LNCaP clone FGC (cell line): ENCODE data around the gene TRAF1.

ENCODE experiments used
- DNase-seq: peaks from one replicate; pipeline ENCODE4 v3.0.0-alpha.2; 2011; ENCODE audit warnings: low read depth
- H3K4me3 ChIP-seq: 2 replicates; pipeline ENCODE4 v1.5.1; 2011; ENCODE audit warnings: mild to moderate bottlenecking, low read depth, low read length, control low read depth
- TF ChIP-seq, protein P1 (sequence below): IDR thresholded peaks from 2 replicates; pipeline ENCODE4 v1.5.1; 2012; ENCODE audit warnings: mild to moderate bottlenecking; ENCODE audit not compliant: control insufficient read depth, insufficient read depth; ENCODE audit errors: extremely low read depth

The TRAF1 gene

GRCh38 chr9:120965344-120966012 lies 38.9 kb upstream of the TRAF1 start:
- no peak for DNase-seq
- TF ChIP-seq, protein P1, sequence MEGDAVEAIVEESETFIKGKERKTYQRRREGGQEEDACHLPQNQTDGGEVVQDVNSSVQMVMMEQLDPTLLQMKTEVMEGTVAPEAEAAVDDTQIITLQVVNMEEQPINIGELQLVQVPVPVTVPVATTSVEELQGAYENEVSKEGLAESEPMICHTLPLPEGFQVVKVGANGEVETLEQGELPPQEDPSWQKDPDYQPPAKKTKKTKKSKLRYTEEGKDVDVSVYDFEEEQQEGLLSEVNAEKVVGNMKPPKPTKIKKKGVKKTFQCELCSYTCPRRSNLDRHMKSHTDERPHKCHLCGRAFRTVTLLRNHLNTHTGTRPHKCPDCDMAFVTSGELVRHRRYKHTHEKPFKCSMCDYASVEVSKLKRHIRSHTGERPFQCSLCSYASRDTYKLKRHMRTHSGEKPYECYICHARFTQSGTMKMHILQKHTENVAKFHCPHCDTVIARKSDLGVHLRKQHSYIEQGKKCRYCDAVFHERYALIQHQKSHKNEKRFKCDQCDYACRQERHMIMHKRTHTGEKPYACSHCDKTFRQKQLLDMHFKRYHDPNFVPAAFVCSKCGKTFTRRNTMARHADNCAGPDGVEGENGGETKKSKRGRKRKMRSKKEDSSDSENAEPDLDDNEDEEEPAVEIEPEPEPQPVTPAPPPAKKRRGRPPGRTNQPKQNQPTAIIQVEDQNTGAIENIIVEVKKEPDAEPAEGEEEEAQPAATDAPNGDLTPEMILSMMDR = no peak
- H3K4me3 ChIP-seq = no peak overlapping the region

DNA sequence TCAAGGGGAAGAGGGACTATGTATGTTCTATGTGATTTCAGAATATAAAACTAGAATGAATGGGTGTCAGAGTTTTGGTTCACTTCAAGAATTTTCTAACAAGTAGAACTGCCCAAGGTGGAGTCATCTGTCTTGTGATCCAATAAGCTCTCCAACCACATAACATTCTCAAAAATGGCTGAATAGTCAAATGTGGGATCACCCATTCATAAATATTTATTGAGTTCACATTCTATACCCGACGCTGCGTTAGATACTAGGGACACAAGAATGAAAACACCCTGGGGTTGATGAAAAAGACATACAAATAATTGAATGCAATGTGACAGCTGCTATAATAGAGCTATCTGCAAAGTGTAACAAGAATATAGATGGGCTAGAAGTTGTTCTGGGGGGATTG lies 35.3 kb upstream of the TRAF1 start:
- DNase-seq = no peak
- H3K4me3 ChIP-seq = no peak overlapping the region
- TF ChIP-seq, protein P1 = no peak

DNA sequence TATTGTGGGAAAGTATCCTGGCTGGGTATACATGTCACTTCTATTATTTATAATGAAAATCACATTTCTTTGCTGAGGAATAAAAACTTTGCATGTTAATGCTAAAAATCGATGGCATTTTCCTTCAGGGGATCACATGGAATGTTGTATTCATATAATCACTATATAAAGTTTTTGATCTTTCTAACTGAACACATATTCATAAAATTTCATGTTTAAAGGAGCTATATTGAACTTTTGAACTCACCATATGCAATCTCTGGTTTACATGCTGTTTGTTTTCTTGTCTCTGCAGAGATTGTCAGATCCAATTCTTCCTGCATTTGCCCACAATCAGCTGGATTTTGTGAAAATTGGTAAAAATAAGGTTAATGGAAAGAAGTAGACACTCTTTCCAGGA lies 33.4 kb upstream of the TRAF1 start:
- no peak for DNase-seq
- TF ChIP-seq, protein P1 = no peak
- no peak overlapping the region for H3K4me3 ChIP-seq

DNA sequence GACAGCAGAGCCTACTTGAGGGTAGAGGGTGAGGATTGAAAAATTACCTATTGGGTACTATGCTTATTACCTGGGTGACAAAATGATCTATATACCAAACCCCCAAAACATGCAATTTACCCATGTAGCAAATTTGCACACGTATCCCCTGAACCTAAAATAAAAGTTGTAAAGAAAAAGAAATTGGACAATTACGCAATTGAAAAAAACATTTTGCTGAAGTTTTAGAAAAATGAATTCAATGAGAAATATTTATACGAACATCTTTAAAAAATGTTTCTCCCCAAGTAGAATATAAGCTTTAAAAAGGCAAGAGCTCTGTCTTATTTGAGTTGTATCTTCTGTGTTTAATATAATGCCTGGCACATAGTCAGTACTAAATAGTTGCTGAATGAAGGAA lies 30.3 kb upstream of the TRAF1 start:
- TF ChIP-seq, protein P1 = no peak
- DNase-seq = no peak
- no peak overlapping the region for H3K4me3 ChIP-seq

DNA sequence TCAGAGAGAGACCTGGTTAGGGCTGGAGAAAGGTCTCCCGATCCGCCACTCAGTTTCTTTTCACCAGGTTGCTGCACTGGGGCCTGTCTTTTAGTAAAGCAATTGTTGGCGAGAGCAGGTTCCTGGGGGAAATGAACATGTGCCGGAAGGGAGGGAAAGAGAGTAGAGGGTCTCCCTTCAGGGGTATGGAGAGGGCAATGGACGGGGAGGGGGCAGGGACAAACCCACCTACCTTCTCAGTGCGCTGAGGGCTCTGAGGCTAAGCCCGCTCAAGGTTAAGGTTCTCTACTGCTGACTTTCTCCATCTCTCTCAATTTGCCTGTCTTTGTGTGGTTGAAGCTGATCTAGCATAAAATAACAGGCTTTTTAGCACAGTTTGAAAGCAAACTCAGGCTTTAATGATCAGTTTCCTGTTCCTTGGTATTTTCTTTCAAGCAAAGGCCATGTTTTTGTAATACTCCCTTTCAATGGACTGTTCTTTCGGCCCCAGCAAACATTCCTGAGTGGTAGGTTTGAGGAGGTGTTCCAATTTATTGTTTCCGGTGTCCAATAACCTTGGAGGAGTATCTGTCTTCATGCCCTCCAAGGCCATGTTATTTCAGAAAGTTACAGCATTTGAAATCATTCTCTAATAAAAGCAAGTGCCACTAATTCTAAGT lies 25.5 kb upstream of the TRAF1 start:
- TF ChIP-seq, protein P1 = no peak
- DNase-seq = no peak
- no peak overlapping the region for H3K4me3 ChIP-seq

DNA sequence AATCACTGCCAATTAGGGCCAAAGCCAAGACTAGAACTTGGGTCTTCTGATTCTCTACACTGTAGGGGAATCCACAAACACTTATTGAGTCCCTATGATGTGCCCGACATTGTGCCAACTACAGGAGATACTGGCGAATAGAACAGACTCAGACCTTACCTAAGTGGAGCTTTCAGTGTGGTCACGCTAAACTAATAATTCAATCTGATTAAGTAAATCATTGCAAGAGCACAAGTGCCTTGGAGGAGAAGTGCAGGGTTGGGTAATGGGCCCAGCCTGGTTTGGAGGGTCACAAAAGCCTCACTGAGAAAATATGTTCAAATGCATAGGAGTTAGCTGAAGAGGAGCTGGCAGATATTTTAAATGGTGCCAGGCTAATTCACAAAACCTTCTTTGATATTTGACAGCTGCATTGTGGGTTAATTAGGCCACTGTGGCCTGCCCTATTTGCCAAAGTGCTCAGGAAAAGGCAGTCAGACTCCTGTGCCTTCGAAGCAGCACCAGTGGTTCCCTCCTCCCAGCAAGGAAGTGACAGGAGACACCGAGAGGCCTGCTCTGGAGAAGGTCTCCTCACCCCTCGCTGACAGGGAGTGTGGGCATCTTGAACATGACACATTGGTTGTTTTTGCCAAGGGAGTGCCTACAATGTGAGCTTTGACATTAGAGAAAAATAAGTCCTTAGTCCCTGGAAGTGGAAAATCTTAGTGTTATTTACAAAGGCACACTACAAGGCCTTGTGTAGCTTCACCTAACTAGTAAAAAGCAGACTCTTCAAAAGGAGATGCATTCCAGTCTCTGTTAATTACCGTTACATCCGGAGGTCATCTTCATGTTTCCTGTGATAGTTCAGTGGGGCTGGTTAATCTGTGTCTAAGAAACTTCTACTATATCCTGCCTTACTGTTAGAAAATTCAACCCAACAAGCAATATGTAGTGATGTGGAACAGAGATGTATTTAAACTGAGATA lies 24.1 kb upstream of the TRAF1 start:
- no peak for DNase-seq
- TF ChIP-seq, protein P1 = no peak
- H3K4me3 ChIP-seq = no peak overlapping the region
